A549 (cell line): ENCODE results near the gene LRP1.

Experiments used
- CTCF ChIP-seq: fragments of >200 bp; sonication (Bioruptor Twin); formaldehyde crosslinking; IDR thresholded peaks from 3 replicates; pipeline ENCODE4 v1.5.1; 2016
- JUNB ChIP-seq: fragments of >200 bp; sonication (Bioruptor Twin); formaldehyde crosslinking; IDR thresholded peaks from 2 replicates; pipeline ENCODE4 v1.6.1; 2016
- KDM5A ChIP-seq: fragments of 200-600 bp; sonication (generic); IDR thresholded peaks from 2 replicates; pipeline ENCODE4 v1.6.1; 2016; ENCODE audit warnings: antibody characterized with exemption, mild to moderate bottlenecking
- SREBF2 ChIP-seq: fragments of 450-650 bp; IDR thresholded peaks from 2 replicates; pipeline ENCODE4 v1.6.1; 2014; ENCODE audit warnings: mild to moderate bottlenecking, moderate library complexity
- USF2 ChIP-seq: fragments of 450-650 bp; IDR thresholded peaks from 2 replicates; pipeline ENCODE4 v1.6.1; 2014; ENCODE audit warnings: antibody characterized with exemption

GRCh38 chr12:57095440-57095839 lies 32.8 kb upstream of the LRP1 start:
- TF ChIP-seq KDM5A (no peak), SREBF2 (no peak), JUNB (no peak), CTCF (no peak), USF2 (no peak)
